ENCODE results near the gene LBP.
"Not testable (repeated sequence)": the region's sequence is repeated elsewhere in the genome, so short reads cannot be mapped to it uniquely, and the experiment has no call there.

Gene LBP, protein sequence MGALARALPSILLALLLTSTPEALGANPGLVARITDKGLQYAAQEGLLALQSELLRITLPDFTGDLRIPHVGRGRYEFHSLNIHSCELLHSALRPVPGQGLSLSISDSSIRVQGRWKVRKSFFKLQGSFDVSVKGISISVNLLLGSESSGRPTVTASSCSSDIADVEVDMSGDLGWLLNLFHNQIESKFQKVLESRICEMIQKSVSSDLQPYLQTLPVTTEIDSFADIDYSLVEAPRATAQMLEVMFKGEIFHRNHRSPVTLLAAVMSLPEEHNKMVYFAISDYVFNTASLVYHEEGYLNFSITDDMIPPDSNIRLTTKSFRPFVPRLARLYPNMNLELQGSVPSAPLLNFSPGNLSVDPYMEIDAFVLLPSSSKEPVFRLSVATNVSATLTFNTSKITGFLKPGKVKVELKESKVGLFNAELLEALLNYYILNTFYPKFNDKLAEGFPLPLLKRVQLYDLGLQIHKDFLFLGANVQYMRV

GRCh38 chr20:38346247-38346651, at the start of gene LBP:
Gene LBP (plus strand): TSS chr20:38346482. CDS start chr20:38346517, 35 bp downstream.
- no peak for DNase-seq

DNA sequence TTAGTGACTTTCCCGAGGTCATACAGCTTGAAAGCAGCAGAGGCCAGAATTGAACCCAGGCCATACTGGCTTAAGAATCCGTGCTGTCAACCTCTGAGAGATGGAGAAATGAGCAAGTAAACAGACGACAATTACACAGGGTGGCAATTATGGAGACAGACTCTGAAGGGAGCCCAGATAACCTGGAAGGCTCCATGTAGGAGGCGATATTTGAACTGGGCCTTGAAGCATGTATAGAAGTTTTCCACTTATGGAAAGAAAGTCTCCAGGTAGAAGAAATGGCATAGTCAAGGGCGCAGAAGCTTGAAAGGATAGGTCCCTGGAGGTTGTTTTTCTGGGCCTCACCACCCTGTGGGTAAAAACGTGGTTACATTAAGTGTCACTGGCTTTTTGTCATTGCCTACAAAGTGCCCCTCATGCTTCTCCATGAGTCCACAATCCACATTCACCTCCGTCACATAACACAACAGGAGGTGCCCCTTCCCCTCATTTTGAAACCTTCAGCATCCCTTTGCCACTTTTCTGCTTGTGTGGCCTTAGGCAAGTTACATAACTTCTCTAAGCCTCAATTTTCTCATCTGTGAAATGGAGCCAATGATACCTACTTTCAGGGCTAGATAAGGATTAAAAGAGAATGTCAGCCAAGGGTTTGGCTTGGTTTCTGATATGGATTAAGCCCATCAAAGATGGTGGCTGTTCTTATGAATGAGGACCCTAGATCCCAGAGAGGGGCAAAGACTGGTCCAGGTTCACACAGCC, 48.2 kb upstream of the LBP start:
- DNase-seq = no peak

GRCh38 chr20:38298768-38299288, 47.5 kb upstream of the LBP start:
- DNase-seq = no peak

- DNase-seq = peak; percentile 25
Measured at GRCh38 chr20:38299963-38300362, 46.3 kb upstream of the LBP start.

GRCh38 chr20:38300438-38300837, 45.8 kb upstream of the LBP start:
- no peak for DNase-seq

DNA sequence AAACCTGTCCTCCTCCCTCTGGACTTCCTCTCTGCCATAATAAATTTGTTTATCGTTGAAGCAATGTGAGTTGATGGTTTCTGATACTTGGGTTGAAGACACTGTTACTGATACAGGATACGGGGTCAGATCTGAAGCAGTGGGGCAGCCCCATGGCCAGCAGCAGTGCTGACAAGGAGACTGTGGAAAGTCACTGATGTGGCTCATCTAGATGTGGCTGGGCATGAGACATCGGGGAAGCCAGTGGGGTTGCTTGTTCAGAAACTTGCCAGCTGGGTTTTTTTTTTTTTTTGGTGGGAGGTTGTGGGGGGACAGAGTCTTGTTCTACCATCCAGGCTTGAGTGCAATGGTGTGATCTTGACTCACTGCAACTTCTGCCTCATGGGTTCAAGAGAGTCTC, 45.0 kb upstream of the LBP start:
- DNase-seq = no peak

DNA sequence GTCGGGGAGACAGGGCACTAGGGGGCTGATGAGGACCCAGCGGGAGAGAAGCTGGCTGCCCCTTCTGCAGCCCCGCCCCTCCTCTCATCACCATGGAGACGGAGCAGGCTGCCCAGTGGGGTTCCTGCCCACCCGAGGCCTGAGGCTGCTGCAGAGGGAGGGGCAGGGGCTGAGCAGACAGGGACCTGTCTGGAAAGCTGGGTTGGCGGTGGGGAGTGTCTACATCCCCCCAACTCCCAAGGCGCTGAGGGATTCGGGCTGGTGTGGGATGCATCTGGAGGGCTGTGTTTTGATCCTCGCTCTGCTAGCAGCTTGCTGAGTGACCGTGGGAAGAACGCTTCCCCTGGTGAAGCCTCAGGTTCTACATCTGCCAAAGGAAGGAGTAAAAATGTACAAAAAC, 43.5 kb upstream of the LBP start:
- no peak for DNase-seq

GRCh38 chr20:38303908-38304379, 42.3 kb upstream of the LBP start, which contains the start of gene BPI:
Gene BPI (plus strand): TSS chr20:38304156. CDS start chr20:38304224, 68 bp downstream.
- no peak for DNase-seq

DNA sequence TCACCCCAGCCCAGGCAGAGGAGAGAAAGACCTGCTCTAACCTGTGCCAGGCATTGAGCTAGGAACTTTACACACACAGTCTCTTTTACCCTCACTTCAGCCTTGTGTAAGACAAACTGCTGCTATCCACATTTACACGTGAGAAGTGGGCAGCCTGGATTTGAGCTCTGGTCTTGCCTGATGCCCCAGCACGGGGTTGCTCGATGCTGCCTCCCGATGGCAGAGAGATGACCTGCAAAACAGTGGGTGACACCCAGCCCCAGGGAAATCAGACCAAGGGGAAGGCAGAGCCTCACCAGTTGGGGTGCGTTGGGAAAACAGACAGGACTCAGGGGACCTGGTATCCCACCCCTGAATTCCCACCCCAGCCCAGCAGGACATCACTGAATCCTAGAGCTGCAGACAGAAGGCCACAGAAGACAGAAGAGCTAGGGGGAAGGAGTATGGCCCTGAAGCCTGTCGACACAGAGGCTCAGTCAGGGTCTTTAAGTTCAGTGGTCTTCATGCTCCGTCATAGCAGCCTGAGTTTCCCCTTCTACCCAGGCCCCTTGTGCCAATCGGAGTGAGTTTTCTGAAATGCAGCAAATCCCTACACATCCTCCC, 41.3 kb upstream of the LBP start:
- no peak for DNase-seq

DNA sequence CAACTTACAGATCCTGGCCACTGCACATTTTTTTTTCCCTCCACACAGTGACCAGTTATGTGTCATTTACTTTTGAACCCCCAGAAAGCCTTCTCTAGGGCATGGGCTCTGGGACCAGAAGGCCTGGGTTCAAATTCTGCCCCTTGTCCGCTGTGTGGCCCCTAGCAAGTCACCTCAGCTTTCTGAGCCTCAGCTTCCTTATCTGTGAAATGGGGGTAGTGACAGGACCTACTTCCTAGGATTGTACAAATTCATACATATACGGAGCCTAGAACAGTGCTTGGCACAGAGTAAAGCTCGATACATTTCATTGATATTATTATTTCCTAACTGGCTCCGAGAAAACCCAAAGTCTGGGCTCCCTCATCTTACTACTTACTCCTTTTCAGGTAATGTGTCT, 40.7 kb upstream of the LBP start:
- no peak for DNase-seq

GRCh38 chr20:38306379-38306778, 39.9 kb upstream of the LBP start:
- no peak for DNase-seq

DNA sequence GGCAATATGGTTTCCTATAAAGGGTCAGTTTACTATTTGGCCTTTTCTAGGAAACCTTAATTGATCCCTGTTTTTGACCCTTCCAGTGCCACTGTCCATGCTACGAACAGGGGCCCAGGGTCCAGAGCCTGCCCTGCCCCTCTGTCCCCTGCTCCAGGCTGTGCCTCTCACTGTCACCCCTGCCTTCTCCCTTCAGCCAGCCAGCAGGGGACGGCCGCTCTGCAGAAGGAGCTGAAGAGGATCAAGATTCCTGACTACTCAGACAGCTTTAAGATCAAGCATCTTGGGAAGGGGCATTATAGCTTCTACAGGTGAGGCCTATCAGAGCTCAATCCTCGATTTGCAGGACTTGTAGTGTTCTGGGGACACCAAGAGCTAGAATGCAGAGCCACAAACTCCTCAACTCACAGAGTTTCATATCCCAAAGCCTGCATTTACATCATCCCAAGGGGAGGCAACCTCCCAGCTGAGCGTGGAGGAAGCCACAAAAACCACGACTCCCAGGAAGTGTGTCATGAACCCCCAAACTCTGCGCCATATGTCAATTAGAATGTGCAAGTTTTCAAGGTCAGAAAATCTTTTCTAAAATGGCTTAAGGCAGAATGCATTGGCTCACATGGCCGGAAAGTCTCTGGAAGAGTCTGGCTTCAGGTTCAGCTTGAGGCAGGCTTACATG, 38.8 kb upstream of the LBP start:
- DNase-seq = no peak

DNA sequence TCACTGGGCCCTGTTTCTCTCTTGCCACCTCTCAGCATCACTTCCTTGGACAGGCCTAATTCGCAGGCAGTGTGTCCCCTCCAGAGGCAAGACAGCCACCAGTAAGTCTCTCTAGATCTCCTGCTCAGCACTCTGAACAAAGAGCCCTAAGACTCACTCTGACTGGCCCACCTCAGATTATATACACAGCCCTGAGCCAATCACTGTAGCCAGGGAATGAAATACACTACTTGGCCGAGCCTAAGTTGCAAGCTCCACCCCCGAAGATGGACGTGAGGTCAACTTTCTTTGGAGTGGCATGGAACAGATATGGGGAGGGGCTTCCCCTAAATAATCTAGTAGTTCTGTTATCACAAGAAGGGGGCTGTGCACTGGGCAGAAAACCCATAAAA, 38.2 kb upstream of the LBP start:
- no peak for DNase-seq

DNA sequence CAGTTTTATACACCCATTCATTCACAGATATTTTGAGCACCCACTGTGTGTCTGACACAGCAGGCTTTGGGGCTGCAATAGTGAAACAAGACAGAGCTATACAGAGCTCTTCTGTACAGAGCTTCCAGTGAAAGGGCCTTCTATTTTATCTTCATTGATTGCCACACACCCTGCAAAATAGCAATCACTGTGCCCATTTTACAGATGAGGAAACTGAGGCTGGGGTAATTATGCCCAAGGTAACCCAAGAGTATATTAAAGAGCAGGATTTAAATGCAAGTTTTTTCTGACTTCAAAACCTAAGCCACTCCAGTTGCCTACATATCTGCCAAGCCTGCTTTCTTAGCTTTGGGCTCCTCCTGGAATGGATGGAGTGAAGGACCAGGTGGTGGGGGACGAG, 37.8 kb upstream of the LBP start:
- DNase-seq = no peak

GRCh38 chr20:38311091-38311490, 35.2 kb upstream of the LBP start:
- DNase-seq = no peak

- DNase-seq = no peak
Measured at GRCh38 chr20:38311491-38311890, 34.8 kb upstream of the LBP start.

- DNase-seq = no peak
Measured at GRCh38 chr20:38313676-38314075, 32.6 kb upstream of the LBP start.

GRCh38 chr20:38314350-38314749, 31.9 kb upstream of the LBP start:
- not testable (repeated sequence) for DNase-seq

GRCh38 chr20:38315290-38315966, 30.9 kb upstream of the LBP start:
- no peak for DNase-seq

DNA sequence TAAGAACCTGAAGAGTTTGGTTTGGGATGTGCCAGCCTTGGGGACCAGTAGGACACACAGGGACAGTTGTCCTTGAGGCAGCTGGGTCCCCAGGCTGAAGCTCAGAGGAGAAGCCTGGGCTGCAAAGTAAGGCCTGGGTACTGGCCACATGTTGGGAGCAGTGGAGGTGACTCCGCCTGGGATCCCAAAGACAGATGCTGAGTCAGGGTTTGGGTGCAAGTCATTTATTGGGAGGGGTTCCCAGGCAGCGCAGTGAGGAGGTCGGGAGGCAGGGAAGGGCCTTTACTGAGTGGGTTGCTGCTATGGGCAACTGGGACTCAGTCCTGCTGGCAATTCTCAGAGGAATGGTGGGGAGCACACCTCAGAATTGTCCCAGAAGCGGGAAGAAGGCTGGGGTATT, 29.9 kb upstream of the LBP start:
- DNase-seq = no peak

- DNase-seq = no peak
Measured at GRCh38 chr20:38317422-38317821, 28.9 kb upstream of the LBP start.

GRCh38 chr20:38320221-38320620, 26.1 kb upstream of the LBP start:
- no peak for DNase-seq

Measured in NCI-H2029 (cell line).